ENCODE measurements around the gene BSPRY. TPM values are rescaled to one million over a fixed set of nuclear protein-coding genes. Genes with fewer than 3 reads are reported as not detected.
"Not testable (repeated sequence)": the region's sequence is repeated elsewhere in the genome, so short reads cannot be mapped to it uniquely, and the experiment has no call there.

Gene BSPRY
- total RNA-seq, 1 donor from 2014 or later = 8.4 TPM

DNA sequence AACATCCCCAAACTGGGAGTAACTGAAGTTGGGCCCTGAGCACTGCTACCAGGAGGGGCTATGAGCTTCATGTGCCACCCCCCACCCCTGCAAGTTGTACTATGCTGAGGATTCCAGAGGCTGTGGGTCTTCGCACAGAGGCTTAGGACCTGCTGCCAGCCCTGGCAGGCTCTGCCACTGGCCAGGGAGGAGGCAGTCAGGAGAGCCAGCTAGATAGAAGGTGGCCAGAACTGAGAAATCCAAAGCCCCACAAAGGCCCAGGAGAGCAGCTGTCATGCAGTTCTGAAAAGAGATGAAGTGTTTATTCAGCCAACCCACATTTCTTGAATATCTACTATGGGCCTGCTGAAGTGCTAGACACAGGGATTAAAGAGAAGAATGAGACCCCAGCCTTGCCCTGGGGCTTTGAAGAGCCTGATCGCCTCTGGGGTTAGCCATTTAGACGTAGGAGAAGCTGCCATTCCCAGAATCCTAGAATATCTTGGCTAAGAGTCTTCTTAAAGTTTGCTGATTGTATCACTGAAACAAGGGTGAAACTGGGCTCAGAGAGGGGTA is 50.4 kb downstream of the BSPRY start:
- no peaks in the 10 kb centered on the region for H3K9me3 ChIP-seq
- no peak for DNase-seq
- no peak overlapping the region for H3K27ac ChIP-seq
- peaks cover 5% of the 10 kb centered on the region for H3K36me3 ChIP-seq
- H3K4me1 ChIP-seq = peaks cover 26% of the 10 kb centered on the region
- TF ChIP-seq, protein P1, sequence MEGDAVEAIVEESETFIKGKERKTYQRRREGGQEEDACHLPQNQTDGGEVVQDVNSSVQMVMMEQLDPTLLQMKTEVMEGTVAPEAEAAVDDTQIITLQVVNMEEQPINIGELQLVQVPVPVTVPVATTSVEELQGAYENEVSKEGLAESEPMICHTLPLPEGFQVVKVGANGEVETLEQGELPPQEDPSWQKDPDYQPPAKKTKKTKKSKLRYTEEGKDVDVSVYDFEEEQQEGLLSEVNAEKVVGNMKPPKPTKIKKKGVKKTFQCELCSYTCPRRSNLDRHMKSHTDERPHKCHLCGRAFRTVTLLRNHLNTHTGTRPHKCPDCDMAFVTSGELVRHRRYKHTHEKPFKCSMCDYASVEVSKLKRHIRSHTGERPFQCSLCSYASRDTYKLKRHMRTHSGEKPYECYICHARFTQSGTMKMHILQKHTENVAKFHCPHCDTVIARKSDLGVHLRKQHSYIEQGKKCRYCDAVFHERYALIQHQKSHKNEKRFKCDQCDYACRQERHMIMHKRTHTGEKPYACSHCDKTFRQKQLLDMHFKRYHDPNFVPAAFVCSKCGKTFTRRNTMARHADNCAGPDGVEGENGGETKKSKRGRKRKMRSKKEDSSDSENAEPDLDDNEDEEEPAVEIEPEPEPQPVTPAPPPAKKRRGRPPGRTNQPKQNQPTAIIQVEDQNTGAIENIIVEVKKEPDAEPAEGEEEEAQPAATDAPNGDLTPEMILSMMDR (IDR thresholded peaks at IDR 0.05) = no peak
- H3K4me3 ChIP-seq = no peak overlapping the region
- no peak for ATAC-seq
- intact Hi-C loops (cut with DNase I) = no loop called here
- no peaks in the 10 kb centered on the region for H3K27me3 ChIP-seq (ENCODE audit: low read depth)

DNA sequence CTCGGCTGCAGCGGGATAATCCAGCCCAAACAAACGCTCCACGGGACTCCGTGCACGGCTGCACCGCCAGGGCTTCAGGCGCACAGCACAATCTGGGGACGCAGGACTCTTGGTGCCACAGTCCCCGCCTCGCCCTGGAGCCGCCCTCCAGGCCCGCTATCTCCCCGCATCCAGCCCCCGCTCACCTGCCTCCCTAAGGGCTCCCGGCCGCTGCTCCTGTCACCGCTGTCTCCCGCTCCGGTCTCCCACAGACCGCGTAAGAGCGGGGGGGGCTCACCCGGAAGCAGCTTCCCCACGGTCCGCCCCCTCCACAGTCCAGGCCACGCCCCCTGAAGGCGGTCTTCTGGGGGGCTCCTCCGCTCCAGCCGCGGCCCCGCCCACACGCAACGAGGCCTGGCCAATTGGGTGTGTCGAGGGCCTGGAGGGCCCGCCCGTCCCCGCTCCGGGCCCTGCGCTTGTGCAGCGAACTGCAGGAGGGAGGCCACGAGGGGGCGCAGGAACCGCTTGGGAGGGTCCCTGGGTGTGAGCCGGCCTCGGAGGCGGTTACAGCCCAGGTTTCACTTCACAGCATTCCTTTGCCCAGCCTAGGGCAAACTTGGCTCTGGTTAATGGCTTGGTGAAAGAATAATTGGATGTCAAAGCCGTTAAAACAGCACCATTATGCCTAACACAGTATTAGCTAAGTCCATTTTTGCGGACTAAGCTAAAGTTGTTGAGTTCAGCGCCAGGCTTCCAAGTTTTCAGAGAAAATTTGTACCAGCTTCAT is 51.9 kb downstream of the BSPRY start, which contains the start of gene ALAD:
Gene ALAD, minus strand, starts transcription at position 258 of the 766 bp plus-strand sequence. CDS start 7,725 bp downstream, outside the sequence.
- peak within 1 kb of the TSS; percentile 79 for H3K4me3 ChIP-seq
- intact Hi-C loops (cut with DNase I) = no loop called here
- TF ChIP-seq, protein P1 (IDR thresholded peaks at IDR 0.05) = peak; percentile 98
- H3K36me3 ChIP-seq = no peaks in the 10 kb centered on the region
- no peaks in the 10 kb centered on the region for H3K27me3 ChIP-seq (ENCODE audit: low read depth)
- H3K4me1 ChIP-seq = peaks cover 26% of the 10 kb centered on the region
- ATAC-seq (peak; percentile 99 to 100), DNase-seq (peak; percentile 99)
- peak within 1 kb of the TSS; percentile 80 for H3K27ac ChIP-seq
- H3K9me3 ChIP-seq = no peaks in the 10 kb centered on the region

DNA sequence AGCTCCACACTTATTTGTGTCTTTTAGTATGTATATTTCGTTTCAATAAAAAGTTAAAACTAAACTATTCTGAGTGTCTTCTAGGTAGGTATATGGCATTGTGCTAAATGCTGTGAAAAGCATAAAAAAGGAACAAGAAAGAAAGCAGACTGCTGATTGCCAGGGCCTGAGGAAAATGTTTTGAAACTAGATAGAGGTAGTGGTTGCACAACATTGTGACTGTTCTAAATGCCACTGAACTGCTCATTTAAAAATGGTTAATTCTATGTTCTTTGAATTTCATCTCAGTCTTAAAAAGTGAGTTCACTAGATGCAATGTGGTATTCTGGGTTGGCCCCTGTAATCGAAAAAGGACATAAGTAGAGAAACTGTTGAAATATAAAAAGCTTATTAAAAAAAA is 54.3 kb downstream of the BSPRY start:
- TF ChIP-seq, protein P1 (IDR thresholded peaks at IDR 0.05) = no peak
- Histone ChIP-seq H3K9me3 (no peaks in the 10 kb centered on the region), H3K4me3 (no peak overlapping the region), H3K36me3 (peaks cover 18% of the 10 kb centered on the region), H3K27me3 (ENCODE audit: low read depth) (no peaks in the 10 kb centered on the region), H3K4me1 (peaks cover 31% of the 10 kb centered on the region), H3K27ac (peak overlapping the region; percentile 40)
- intact Hi-C loops (cut with DNase I) = no loop called here
- ATAC-seq (no peak), DNase-seq (no peak)

DNA sequence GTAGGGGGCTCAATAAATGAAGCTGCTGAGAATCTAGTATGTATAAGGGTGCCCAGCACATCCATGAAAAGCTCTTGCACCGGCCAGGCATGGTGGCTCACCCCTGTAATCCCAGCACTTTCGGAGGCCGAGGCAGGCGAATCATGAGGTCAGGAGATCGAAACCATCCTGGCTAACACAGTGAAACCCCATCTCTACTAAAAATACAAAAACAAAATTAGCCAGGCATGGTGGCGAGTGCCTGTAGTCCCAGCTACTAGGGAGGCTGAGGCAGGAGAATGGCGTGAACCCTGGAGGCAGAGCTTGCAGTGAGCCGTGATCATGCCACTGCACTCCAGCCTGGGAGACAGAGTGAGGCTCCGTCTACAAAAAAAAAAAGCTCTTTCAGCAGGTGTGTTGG is 57.0 kb downstream of the BSPRY start:
- H3K27me3 ChIP-seq (ENCODE audit: low read depth); H3K9me3 ChIP-seq; DNase-seq; H3K4me3 ChIP-seq; ATAC-seq; intact Hi-C loops (cut with DNase I): not testable (repeated sequence)
- peaks cover 24% of the 10 kb centered on the region for H3K36me3 ChIP-seq
- peak overlapping the region; percentile 33 for H3K27ac ChIP-seq
- H3K4me1 ChIP-seq = peaks cover 23% of the 10 kb centered on the region

DNA sequence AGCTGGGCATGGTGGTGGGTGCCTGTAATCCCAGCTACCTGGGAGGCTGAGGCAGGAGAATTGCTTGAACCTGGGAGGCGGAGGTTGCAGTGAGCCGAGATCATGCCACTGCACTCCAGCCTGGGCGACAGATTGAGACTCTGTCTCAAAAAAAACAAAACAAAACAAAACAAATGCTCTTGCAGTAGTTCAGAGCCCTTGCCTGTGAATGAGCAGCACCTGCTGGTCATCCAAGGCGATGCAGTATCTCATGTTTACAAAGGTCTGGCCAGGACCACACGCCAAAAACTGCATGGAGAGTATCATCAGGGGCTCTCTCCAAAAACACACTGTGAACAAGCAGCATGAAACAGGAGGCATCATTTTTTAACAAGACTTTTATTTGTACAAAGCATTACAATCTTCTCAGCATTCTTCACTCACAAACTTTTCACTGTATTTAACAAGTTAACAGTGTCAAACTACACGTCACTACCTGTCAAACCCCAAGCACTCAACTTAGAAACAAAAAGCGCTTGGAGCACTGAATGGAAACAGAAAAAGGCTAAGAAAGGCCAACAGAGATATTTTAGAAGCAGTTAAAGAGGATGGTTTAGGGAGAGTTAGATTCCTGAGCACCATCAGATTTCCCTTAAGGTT is 57.7 kb downstream of the BSPRY start:
- Histone ChIP-seq H3K27ac (peak overlapping the region; percentile 33), H3K36me3 (peaks cover 24% of the 10 kb centered on the region), H3K4me1 (peaks cover 27% of the 10 kb centered on the region)
- DNase-seq = peak; percentile 73
- ATAC-seq; intact Hi-C loops (cut with DNase I); H3K27me3 ChIP-seq (ENCODE audit: low read depth); H3K9me3 ChIP-seq; H3K4me3 ChIP-seq: not testable (repeated sequence)
- TF ChIP-seq, protein P1 (IDR thresholded peaks at IDR 0.05) = peak; percentile 69

Measured in lower lobe of right lung (tissue), 2 donors.